ENCODE results near the gene ATF6. TPM values are rescaled to one million over a fixed set of nuclear protein-coding genes. Genes with fewer than 3 reads are reported as not detected.
A peak's percentile ranks its signal among the peaks of the same experiment; 100 is the strongest.

The ATF6 gene
- total and polyA plus RNA-seq, 9 of the 15 experiments (the other 6 are each of a cell fraction or from before 2014, with no cell fraction given), result 11.7 to 32.4 (median 20.4) TPM

DNA sequence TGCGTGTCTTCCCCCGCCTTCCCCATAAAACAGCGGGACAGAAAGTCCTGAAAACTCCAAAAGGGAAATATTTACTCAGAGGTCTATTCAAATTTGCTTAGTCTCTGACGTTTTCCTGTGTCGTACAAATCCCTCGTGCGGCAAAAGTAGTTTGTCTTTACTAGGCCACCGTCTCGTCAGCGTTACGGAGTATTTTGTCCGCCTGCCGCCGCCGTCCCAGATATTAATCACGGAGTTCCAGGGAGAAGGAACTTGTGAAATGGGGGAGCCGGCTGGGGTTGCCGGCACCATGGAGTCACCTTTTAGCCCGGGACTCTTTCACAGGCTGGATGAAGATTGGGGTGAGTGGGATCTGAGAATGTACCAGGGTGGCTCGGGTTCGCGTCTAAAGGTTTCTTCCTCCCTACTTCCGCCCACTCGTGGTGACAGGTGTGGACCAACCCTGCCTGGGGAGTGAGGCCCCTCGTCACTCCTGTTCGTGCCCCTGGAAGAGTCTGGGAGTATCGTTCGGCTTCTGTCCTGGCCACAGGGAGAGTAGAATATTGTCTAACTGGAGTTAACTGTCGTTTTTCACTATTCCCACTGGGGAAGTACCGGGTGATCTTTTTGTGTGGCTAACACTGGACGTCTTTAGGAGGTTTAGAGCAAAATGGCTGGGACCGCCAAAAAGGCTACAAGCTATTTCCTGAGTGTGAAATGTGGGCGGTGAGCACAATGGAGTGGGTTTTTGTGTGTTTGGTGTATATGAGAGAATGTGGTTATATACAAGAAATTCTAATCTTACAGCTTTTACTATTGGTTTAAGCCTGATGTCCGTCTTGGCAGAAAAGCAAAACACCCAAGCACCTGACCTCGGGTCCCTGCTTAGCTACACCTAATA lies at the start of gene ATF6 (continued):
- TF ChIP-seq NEUROD1 (IDR thresholded peaks at IDR 0.05; ENCODE audit: borderline replicate concordance, low read depth, low read length, partially characterized antibody), result peak; percentile 96
- TF ChIP-seq, protein P1, sequence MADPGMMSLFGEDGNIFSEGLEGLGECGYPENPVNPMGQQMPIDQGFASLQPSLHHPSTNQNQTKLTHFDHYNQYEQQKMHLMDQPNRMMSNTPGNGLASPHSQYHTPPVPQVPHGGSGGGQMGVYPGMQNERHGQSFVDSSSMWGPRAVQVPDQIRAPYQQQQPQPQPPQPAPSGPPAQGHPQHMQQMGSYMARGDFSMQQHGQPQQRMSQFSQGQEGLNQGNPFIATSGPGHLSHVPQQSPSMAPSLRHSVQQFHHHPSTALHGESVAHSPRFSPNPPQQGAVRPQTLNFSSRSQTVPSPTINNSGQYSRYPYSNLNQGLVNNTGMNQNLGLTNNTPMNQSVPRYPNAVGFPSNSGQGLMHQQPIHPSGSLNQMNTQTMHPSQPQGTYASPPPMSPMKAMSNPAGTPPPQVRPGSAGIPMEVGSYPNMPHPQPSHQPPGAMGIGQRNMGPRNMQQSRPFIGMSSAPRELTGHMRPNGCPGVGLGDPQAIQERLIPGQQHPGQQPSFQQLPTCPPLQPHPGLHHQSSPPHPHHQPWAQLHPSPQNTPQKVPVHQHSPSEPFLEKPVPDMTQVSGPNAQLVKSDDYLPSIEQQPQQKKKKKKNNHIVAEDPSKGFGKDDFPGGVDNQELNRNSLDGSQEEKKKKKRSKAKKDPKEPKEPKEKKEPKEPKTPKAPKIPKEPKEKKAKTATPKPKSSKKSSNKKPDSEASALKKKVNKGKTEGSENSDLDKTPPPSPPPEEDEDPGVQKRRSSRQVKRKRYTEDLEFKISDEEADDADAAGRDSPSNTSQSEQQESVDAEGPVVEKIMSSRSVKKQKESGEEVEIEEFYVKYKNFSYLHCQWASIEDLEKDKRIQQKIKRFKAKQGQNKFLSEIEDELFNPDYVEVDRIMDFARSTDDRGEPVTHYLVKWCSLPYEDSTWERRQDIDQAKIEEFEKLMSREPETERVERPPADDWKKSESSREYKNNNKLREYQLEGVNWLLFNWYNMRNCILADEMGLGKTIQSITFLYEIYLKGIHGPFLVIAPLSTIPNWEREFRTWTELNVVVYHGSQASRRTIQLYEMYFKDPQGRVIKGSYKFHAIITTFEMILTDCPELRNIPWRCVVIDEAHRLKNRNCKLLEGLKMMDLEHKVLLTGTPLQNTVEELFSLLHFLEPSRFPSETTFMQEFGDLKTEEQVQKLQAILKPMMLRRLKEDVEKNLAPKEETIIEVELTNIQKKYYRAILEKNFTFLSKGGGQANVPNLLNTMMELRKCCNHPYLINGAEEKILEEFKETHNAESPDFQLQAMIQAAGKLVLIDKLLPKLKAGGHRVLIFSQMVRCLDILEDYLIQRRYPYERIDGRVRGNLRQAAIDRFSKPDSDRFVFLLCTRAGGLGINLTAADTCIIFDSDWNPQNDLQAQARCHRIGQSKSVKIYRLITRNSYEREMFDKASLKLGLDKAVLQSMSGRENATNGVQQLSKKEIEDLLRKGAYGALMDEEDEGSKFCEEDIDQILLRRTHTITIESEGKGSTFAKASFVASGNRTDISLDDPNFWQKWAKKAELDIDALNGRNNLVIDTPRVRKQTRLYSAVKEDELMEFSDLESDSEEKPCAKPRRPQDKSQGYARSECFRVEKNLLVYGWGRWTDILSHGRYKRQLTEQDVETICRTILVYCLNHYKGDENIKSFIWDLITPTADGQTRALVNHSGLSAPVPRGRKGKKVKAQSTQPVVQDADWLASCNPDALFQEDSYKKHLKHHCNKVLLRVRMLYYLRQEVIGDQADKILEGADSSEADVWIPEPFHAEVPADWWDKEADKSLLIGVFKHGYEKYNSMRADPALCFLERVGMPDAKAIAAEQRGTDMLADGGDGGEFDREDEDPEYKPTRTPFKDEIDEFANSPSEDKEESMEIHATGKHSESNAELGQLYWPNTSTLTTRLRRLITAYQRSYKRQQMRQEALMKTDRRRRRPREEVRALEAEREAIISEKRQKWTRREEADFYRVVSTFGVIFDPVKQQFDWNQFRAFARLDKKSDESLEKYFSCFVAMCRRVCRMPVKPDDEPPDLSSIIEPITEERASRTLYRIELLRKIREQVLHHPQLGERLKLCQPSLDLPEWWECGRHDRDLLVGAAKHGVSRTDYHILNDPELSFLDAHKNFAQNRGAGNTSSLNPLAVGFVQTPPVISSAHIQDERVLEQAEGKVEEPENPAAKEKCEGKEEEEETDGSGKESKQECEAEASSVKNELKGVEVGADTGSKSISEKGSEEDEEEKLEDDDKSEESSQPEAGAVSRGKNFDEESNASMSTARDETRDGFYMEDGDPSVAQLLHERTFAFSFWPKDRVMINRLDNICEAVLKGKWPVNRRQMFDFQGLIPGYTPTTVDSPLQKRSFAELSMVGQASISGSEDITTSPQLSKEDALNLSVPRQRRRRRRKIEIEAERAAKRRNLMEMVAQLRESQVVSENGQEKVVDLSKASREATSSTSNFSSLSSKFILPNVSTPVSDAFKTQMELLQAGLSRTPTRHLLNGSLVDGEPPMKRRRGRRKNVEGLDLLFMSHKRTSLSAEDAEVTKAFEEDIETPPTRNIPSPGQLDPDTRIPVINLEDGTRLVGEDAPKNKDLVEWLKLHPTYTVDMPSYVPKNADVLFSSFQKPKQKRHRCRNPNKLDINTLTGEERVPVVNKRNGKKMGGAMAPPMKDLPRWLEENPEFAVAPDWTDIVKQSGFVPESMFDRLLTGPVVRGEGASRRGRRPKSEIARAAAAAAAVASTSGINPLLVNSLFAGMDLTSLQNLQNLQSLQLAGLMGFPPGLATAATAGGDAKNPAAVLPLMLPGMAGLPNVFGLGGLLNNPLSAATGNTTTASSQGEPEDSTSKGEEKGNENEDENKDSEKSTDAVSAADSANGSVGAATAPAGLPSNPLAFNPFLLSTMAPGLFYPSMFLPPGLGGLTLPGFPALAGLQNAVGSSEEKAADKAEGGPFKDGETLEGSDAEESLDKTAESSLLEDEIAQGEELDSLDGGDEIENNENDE (IDR thresholded peaks at IDR 0.05; ENCODE audit: low read depth, low read length), result no peak
- TF ChIP-seq ZNF717 (CRISPR knock-in tag; IDR thresholded peaks at IDR 0.05), result no peak
- no peak for TF ChIP-seq ZNF143 (CRISPR knock-in tag; IDR thresholded peaks at IDR 0.05)
- TF ChIP-seq CCAR2 (IDR thresholded peaks at IDR 0.05; ENCODE audit: low read depth, low read length), result no peak
- no peak for TF ChIP-seq ZNF311 (CRISPR knock-in tag; IDR thresholded peaks at IDR 0.05)
- TF ChIP-seq, protein P2, sequence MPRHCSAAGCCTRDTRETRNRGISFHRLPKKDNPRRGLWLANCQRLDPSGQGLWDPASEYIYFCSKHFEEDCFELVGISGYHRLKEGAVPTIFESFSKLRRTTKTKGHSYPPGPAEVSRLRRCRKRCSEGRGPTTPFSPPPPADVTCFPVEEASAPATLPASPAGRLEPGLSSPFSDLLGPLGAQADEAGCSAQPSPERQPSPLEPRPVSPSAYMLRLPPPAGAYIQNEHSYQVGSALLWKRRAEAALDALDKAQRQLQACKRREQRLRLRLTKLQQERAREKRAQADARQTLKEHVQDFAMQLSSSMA (CRISPR knock-in tag; IDR thresholded peaks at IDR 0.05), result no peak
- TF ChIP-seq ZC3H11A (IDR thresholded peaks at IDR 0.05; ENCODE audit: low read depth, low read length), result no peak
- TF ChIP-seq ZNF695 (CRISPR knock-in tag; IDR thresholded peaks at IDR 0.05), result no peak
- TF ChIP-seq, protein P3, sequence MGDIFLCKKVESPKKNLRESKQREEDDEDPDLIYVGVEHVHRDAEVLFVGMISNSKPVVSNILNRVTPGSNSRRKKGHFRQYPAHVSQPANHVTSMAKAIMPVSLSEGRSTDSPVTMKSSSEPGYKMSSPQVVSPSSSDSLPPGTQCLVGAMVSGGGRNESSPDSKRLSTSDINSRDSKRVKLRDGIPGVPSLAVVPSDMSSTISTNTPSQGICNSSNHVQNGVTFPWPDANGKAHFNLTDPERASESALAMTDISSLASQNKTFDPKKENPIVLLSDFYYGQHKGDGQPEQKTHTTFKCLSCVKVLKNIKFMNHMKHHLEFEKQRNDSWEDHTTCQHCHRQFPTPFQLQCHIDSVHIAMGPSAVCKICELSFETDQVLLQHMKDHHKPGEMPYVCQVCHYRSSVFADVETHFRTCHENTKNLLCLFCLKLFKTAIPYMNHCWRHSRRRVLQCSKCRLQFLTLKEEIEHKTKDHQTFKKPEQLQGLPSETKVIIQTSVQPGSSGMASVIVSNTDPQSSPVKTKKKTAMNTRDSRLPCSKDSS (IDR thresholded peaks at IDR 0.05; ENCODE audit: low read depth, partially characterized antibody), result no peak
- TF ChIP-seq, protein P4, sequence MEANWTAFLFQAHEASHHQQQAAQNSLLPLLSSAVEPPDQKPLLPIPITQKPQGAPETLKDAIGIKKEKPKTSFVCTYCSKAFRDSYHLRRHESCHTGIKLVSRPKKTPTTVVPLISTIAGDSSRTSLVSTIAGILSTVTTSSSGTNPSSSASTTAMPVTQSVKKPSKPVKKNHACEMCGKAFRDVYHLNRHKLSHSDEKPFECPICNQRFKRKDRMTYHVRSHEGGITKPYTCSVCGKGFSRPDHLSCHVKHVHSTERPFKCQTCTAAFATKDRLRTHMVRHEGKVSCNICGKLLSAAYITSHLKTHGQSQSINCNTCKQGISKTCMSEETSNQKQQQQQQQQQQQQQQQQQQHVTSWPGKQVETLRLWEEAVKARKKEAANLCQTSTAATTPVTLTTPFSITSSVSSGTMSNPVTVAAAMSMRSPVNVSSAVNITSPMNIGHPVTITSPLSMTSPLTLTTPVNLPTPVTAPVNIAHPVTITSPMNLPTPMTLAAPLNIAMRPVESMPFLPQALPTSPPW (CRISPR knock-in tag; IDR thresholded peaks at IDR 0.05), result 0 out of 2 replicates have a peak, but pooled peaks have one; percentile 36
- no peak for TF ChIP-seq DNMT1 (IDR thresholded peaks at IDR 0.05)
